ENCODE results near the gene DMRTA2.
A peak's percentile ranks its signal among the peaks of the same experiment; 100 is the strongest.

DMRTA2 gene

DNA sequence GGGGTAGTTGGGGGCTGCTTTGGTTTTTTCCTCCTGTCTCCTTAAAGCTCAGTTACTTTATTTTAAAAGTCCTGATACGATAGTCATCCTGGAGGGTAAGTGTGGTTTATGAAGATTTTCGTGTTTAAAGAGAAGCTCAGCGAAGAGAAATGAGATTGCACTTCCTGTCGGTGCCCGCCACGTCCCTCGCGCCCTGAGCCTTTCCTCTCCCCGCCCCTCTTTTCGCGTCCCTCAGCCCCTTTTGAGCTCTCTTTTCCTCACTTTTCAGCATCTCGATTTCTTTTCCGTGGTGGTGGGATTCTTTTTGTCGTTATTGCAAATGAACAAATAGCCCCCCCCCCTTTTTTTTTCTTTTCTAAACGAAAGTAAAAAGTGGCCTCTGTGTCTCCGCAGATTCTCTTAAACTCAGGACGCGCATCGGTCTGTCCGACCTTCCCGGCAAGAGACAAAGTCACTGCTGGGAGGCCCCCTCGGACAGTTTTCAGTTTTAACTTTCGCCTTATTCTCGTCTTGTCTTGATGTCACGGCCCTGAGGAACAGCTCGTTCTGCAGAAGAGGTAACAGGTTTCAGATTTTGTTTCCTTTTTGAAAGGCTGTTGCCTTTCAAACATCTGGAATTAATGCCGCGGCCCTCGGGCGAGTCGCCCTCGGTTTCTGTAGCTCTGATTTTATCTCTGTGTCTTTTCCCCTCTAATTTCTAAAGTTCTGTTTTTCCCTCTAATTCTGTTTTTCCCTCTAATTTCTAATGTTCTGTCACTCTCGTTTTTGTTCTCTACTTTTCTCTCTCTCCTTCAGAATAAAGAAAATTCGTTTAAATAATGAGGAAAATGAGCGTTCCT is 1.0 kb upstream of the DMRTA2 start:
- DNase-seq (ENCODE audit: low spot score) = peak; percentile 18

DNA sequence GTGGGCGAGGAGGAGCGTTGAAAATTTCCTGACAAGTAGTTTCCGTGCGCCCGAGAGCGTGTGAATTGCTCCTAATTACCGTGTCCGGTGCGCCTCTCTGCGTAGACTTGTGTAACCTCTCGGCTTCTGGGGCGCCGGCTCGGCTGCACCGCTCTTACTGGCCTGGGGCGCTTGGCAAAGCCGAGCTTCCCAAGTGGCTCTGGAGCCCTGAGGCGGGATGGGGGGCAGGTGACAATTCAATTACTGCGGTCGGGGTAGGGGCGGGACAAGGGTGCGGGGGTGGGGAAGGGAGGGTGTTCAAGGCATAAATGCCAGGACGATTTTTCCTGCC is 392 bp upstream of the DMRTA2 start:
- DNase-seq (ENCODE audit: low spot score) = peak; percentile 44

DNA sequence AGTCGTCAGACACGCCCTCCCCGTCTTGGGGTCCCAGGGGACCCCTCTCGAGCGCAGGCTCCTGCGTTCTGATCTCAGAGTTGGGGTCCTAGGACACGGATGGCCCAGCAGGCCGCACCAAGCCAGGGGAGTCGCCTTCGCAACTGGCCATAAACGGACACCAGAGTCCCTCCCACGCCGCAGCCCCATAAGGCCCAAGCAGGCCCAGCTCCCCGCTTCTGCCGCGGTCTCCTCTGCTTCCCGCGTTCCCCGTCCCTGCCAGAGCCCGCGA is 633 bp downstream of the DMRTA2 start:
- no peak for DNase-seq (ENCODE audit: low spot score)

DNA sequence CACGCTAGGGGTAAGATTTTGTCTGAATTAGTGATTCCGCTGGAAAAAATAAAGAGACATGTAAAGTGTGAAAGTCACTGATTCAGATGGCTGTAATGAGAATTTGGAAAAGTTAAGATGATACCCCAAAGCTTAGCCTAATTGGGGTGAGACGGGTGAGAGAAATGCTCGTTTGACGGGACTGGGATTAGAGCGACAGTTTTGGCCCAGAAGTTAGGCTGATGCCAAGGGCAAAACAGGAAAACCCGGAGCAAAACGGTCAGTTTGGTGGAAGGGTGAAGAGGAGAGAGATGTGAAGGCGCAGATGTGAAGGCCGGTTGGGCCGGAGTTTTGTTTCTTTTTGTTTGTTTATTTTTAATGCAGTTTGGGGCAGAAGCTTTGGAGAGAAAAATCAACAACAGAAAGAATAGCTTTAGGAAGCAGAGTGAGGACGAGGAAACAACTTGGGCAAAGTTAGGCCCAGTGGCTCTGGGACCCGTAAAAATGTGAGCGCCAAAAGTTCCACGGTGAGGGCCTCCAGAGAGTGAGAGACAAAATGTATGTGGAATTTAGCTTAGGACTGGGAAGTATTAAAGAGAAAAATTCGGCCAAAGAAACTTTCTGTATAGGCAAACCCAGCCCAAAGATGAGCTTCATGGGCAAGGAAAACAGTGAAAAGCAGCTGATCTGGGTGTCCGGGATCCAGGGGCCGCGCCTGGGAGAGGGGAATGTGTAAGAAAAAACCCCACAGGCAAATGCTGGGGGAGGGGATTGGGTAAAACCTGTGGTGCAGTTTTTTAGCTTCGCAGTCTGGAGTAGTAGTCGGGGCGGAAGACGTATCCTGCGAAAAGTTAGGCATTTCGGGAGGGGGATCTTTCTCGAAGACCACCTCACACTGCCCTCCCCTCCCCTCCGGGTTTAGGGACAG is 1.2 kb downstream of the DMRTA2 start:
- DNase-seq (ENCODE audit: low spot score) = no peak

DNA sequence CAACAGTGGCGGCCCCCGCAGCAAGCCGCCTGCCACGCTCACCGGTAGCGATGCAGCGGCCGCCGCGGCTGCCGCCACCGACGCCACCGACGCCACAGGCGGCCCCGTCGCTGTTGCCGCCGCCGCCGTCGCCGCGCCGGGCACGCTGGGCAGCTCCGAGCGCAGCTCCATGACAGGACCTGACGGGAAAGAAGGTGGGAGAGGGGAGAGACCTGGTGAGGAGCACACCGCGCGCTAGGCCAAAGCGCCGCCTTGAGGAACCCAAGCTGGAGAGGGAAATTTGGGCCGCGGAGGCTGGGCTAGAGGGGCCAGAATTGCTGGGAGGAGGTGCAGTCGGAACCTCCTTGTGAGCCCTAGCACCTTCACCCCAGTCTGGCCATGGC is 1.9 kb downstream of the DMRTA2 start:
- no peak for DNase-seq (ENCODE audit: low spot score)

DNA sequence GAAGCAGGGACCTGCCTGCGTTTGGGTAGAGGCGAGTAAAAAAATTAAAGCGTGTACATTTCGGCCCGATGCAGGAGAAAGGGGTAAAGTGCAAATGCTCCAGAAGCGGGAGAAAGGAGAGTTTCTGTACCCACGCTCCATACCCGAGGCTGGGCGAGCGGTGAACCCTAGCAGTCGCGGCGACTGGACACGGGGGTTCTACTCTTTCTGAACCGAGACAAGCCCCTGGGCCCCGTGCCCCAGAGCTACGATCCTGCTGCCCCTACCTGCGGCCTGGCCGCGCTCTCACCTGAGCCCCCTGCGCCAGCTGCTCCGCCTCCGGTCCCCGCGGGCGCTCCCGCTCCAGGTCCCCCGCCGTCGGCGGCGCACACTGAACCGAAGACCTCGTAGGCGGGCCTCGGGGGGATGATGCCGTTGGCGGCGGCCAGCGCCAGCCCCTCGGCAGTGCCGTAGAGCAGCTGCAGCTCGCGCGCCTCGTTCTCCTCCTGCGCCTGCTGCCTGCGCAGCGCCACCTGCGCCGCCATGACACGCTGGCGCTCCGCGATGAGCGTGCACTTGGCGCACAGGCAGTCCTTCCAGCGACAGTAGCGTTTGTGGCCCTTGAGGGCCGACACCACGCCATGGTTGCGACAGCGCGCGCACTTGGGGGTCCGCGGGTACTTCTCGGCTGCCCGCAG is 2.4 kb downstream of the DMRTA2 start:
- no peak for DNase-seq (ENCODE audit: low spot score)

DNA sequence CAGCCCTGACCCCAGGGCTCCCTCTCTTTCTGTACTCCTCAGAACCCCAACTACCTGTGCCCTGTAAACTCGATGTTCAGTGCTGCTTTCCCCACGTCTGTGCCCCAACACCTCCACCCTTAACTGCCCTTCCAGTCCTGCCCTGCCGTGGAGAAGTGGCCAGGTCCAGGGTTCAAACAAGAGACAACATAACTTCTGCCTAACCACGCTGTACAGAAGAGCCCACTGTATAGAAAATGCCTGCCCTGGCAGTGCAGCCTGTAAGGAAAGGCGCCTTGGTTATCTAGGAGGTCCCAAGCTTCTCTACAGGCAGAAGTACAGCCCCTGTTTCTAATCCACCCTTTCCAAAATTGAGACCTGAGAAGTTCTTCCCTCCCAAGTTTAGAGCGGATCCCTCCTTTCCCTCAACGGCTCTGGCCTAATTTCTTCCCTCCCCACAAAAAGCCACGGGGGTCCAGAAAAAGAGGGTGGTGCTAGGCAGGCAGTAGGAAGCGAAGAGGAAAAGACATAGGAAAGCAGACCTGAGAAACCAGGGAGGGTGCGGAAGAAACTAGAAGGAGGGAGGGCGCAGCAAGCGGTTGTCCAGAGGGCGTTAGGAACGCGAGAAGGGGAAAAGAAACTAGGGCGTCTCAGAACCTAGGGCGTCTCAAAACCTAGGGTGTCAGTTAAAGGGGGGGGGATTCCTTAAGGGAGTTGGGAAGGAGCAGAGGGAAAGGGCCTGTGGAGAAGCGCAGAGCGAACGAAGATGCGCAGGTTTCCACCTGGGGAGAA is 3.2 kb downstream of the DMRTA2 start:
- DNase-seq (ENCODE audit: low spot score) = no peak

DNA sequence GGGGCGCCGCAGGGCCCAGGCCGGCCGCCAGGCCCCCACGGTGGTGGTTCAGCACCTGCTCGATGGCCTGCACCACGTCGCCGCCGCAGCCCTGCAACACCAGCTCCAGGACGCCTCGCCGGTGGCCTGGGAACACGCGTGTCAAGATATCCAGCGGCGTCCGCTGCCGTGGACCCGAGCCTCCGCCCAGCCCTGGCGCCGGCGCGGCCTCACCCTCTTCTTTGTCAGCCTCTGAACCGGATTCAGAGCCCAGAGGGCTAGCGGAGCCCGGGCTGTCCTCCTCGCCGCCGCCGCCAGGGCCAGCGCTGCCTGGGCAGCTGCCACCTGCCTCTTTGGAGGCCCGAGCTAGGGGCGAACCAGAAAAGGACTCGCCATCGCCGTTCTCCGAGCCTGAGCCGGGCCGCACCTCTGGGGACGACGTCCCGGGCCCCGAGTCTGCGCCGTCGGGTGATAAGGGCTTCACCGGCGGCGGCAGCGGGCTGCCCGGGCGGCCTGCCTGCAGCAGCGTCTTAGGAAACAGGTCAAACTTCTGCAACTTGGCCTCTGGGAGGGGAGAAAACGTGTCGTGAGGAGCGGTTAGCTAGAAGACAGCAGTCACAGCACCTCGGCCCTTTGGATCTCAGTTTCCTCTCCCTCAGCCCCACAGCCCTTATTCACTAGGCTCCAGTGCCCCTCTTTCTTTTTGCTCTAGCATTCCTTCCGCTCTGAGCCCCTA is 3.9 kb downstream of the DMRTA2 start:
- DNase-seq (ENCODE audit: low spot score) = peak; percentile 13

DNA sequence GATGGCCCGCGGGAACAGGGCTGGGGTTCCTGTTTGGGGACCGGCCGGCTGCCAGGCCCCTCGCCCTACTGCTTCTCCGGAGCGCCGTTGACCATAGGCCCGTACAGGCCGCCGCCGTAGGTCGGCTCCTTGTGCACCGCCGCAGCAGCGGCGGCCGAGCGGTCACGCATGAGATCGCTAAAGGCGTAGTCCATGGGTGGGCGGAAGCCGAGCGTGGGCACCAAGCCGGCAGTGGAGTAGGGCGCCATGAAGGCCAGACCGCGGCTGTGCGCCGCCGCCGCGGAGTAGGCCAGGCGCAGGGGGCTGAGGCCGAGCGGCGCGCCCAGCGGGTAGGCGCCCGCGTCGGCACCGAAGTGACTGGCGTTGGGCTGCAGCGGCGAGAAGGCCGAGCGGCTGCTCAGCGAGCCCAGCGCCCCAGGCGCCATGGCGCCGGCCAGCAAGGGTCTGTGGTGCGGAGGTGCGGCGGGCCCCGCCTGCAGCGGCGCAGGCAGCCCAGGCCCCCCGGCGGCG is 4.6 kb downstream of the DMRTA2 start:
- no peak for DNase-seq (ENCODE audit: low spot score)

DNA sequence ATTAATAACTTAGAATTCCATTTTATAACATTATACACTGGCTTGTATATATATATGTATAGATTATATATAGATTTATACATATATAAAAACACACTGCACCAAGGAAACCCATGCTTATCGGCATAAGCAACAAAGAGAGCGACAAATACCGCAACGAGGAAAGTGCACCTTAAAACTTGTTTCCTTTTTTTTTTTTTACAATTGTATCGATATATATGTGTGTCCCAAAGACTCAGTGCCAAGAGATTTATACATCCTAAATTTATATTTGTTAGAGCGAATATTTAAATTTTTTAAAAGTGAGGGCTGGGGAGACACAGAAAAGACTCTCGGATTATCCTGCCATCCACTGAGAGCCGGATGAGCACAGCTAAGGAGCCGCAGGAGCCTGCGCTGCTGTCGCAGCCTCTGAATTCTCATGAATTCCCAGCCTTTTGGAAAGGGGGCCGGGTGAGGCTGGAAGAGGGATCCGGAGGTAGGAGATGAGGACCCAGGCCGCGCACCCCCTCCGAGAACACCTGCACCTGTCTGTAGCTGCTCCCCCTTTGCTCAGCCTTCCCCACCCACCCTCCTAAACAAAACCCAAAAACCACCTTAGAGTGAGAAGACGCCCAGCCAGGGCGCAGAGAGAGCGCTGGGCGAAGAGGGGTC is 5.2 kb downstream of the DMRTA2 start:
- DNase-seq (ENCODE audit: low spot score) = no peak

DNA sequence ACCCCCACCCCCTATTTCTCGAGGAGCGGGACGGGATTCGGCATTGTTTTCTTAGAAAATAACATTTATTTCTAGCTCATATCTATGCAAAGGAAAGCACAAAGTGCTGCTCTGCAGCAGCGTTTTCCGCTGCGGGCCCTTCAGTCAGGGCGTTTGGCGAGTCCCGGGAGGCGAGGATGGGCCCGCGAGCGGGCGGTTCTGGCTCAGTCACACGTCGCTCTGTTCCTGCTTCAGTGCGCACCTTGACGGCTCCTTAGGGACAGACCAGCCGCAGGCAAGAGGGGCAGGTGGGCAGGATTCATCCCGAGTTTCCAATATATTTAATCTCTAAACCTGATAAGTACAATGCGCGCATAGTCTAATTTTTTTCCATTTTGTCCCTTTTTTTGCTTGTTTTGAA is 5.7 kb downstream of the DMRTA2 start:
- no peak for DNase-seq (ENCODE audit: low spot score)

DNA sequence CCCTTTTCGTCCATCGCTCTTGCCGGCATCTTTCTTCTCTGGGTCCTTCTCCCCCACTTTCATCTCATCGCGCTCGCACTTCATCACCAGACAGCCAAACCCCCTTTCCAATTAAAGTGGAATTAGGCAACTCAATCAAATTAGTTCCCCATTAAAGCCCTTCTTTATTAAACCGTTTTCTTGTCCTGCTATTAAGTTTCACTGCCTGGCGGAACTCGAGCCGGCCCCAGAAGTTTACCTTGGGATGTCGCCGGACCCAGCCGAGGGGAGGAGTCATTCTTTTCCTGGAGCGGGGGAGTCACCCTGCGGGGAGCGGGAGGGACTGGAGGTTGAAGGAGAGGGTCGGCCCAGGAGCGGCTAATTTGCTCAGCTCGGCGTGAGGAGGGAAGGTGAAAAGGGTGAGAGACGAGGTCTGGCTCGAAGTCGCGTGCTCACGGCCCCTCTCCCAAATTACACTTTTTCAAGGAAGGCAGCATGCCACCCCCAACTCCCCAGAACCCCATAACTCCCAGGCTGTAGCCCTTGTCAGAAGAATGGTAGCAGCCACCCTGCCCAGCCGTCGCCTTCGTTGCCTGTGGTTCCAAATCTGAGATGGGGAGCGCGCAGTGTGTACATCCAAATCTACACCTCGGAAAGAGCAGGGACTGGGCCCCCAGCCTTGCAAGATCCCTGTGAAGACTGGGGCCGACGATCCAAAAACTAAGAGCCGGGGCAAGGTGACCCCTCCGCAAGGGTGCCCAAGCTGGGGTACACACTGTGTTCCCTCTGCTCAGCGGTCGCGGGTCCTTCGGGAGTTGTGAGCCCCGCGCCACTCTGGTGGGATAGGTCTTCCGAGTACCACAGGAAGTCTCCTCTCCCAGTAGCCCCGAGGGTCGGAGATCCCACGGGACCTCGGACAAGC is 6.4 kb downstream of the DMRTA2 start:
- no peak for DNase-seq (ENCODE audit: low spot score)

DNA sequence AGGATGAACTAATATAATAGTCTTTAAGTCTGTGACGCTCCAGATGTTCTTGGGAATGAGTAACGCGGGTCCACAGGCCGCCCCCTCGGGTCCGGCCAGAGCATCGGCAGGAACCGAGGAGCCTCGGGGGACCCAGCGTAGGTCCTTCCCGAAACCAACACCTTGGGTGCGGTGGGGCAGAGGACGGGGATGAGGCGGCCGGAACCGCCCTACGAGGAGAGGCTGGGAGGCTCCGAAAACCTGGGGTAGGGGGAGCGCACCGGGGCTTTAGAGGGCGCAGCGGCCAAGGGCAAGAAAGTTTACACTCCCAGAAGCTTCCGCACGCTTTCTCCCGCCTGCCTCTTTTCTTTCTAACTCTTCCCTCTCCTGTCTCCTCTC is 7.1 kb downstream of the DMRTA2 start:
- DNase-seq (ENCODE audit: low spot score) = no peak

DNA sequence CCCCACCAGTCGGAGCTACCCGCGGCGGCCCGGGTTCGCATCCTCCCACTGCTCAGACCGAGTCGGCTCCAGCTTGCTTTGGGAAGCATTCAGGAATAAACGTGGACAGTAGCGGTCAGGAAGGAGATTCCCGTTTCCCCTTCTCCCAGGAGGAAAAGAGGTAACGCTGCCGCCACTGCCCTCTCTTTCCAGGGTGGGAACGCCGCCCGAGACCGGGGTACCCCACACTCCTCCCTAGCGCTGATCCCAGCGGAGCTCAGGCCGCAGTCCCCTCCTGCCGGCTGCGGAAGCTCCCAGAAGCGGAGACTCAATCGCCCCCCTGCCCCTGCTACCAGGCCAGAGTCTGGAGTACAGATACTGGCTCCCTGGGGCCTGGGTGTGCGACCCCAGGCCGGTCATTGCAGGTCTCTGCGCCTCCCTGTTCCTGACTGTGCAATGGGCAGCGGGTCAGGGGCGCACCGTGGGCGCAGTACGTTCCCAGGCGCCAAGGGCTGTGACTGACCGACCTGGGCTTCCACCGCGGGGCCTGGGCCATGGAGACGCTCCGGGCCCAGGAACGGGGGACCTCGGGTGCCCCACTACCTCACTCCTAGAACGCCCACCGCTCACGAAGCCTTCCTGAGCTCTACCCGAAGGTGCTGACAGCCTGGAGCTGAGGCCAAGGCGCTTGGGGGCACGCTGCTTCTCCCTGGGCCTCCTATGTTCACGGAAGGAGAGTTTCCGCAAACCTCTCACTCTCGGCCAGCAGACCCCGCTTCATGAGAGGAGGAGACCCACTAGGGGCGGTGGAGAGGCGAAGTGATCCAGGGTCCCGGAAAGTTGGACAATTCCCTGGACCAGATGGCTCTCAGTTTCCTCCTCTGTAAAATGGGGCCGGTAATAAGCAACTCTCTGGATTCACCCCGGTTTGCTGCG is 7.8 kb downstream of the DMRTA2 start:
- no peak for DNase-seq (ENCODE audit: low spot score)

DNA sequence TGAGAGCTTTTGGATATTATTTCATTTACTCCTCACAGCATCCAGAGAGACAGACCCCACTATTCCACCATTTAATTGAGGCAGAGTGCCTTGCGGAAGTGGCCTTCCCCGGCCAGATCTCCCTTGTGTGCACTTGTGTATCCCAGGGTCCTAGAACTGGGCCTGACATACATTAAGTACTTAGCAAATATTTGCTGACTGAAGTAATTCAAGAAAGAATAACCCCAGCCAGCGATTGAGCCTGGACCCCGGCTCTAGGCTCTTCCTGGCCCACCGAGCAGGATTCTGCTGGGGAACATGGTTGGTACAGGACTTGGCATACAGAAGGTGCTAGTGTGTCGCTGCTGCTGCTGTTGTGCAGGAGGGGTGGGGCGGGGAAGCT is 8.4 kb downstream of the DMRTA2 start:
- DNase-seq (ENCODE audit: low spot score) = no peak

DNA sequence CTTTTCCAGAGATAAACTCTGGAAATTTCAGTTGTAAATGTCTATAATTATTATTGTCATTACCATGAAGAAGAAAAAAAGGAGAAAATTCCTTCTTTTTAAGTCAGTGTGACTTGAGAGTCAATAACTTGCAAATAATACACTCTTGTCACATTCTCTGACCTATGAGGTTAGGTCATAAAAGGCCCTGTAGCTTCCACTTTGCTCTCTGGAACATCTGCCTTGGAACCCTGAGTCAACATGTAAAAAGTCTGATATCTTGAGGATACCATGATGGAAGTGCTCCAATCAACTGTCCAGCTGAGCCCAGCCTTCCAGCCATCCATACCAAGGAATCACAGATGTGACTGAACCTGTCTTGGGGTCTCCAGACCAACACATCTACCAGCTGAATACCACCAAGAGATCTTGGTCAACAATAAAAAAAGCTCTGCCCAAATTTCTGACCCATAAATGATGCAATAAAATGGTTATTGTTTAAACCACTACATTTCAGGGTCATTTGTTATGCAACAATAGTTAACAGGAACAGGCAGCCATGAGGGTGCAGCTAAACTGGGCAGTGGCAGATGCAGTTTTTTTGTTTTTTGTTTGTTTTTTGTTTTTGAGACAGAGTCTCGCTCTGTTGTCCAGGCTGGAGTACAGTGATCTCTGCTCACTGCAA is 10.3 kb downstream of the DMRTA2 start:
- DNase-seq (ENCODE audit: low spot score) = no peak

DNA sequence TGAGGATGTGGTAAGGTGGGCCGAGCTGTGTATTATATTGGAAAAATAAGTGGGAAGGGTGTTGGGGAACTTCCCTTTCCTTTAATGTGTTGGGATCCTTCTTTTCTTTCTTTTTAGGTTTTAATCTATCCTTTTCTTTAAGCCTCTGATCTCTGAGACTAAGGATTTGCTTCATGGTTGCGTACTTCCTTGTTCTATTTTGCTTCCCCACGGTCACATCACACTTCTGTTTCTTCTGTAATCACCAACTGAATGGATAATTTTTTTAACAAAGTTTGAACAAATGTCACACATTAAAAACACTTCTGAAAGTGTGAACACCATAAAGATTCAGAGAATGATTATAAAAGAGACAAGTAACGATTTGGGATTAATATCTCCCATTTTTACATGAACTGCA is 17.4 kb downstream of the DMRTA2 start:
- DNase-seq (ENCODE audit: low spot score) = no peak

DNA sequence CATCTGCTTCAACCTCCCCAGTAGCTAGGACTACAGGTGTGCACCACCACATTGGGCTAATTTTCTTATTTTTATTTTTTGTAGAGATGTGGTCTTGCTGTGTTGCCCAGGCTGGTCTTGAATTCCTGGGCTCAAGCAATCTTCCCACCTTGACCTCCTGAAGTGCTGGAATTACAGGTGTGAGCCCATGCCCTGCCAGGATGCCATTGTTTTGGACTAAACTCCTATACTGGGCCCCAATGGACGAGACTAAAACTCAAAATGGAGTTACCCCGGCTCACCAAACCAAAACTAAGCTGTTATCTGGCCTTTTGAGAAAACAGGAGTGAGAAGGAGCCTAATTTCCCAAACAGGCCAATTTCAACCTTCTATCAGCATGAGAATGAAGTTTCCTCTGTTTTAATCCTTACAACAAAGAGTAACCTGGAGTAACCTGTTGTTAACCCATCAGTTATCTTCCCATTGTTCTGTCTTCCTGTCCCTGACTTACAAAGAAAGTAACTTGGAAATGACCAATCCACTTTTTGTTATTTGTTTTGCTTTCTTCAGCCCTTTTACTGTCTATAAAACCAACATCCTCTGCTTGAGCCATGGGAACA is 29.6 kb downstream of the DMRTA2 start:
- no peak for DNase-seq (ENCODE audit: low spot score)
